Colonic mucosa (tissue), 4 donors: ENCODE measurements around the gene KDM4C. TPM values are rescaled to one million over a fixed set of nuclear protein-coding genes. Genes with fewer than 3 reads are reported as not detected.
"Not testable (repeated sequence)": the region's sequence is repeated elsewhere in the genome, so short reads cannot be mapped to it uniquely, and the experiment has no call there.

ENCODE experiments used
- DNase-seq: peaks from one replicate; pipeline ENCODE4 v3.0.0-alpha.2; 2020
- H3K27ac ChIP-seq: fragments of 200-600 bp; one replicate; pipeline ENCODE4 v1.8.0; 2021
- H3K27me3 ChIP-seq: fragments of 200-600 bp; one replicate; pipeline ENCODE4 v1.8.0; 2021
- H3K36me3 ChIP-seq: fragments of 200-600 bp; one replicate; pipeline ENCODE4 v1.8.0; 2021
- H3K4me1 ChIP-seq: fragments of 200-600 bp; one replicate; pipeline ENCODE4 v1.8.0; 2021; ENCODE audit warnings: mild to moderate bottlenecking
- H3K4me3 ChIP-seq: fragments of 200-600 bp; one replicate; pipeline ENCODE4 v1.8.0; 2021
- H3K9ac ChIP-seq, 2 donors: one replicate each; pipeline ENCODE4 v1.7.0; 2013; ENCODE audit warnings: control low read depth in 2 of 2, low read depth in 2 of 2, low read length in 2 of 2
- H3K9me3 ChIP-seq: fragments of 200-600 bp; one replicate; pipeline ENCODE4 v1.8.0; 2021
- intact Hi-C: fragments of 100-400 bp; cut with DNase I; formaldehyde crosslinking; loops from one replicate; pipeline ENCODE4 v1.14.1; 2022
- total RNA-seq, 2 donors: library from RNA; stranded (reverse); fragmentation: NEBNext Ultra II Directional in 1 of 2; extraction: Animal tissue kit (Norgen Biotek cat#: 25700) in 1 of 2; gene quantifications; one replicate each; pipeline ENCODE4 v1.2.1, GENCODE V29; 2021
- TF ChIP-seq, protein P1 (sequence below): fragments of 200-600 bp; IDR thresholded peaks from one replicate; pipeline ENCODE4 v1.8.0; 2022; ENCODE audit warnings: antibody characterized with exemption, mild to moderate bottlenecking
- donor health status: healthy.
- donor health status: DM: no; HTN: no; CAD: no.
- donor health status: DM: no; HTN: no; CAD: no.

KDM4C gene
- total RNA-seq, 2 donors from 2014 or later = 37.3 to 42.0 TPM

GRCh38 chr9:7174301-7174700 lies 416.5 kb downstream of the KDM4C start:
- intact Hi-C loops = no loop called here
- TF ChIP-seq, protein P1, sequence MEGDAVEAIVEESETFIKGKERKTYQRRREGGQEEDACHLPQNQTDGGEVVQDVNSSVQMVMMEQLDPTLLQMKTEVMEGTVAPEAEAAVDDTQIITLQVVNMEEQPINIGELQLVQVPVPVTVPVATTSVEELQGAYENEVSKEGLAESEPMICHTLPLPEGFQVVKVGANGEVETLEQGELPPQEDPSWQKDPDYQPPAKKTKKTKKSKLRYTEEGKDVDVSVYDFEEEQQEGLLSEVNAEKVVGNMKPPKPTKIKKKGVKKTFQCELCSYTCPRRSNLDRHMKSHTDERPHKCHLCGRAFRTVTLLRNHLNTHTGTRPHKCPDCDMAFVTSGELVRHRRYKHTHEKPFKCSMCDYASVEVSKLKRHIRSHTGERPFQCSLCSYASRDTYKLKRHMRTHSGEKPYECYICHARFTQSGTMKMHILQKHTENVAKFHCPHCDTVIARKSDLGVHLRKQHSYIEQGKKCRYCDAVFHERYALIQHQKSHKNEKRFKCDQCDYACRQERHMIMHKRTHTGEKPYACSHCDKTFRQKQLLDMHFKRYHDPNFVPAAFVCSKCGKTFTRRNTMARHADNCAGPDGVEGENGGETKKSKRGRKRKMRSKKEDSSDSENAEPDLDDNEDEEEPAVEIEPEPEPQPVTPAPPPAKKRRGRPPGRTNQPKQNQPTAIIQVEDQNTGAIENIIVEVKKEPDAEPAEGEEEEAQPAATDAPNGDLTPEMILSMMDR = no peak
- Histone ChIP-seq H3K27me3 (no peaks in the 10 kb centered on the region), H3K9ac (no peak overlapping the region), H3K27ac (no peak overlapping the region), H3K9me3 (no peaks in the 10 kb centered on the region), H3K4me3 (no peak overlapping the region), H3K4me1 (no peaks in the 10 kb centered on the region), H3K36me3 (peaks cover 5% of the 10 kb centered on the region)
- DNase-seq = no peak

- TF ChIP-seq, protein P1 = no peak
- Histone ChIP-seq H3K36me3 (peaks cover 2% of the 10 kb centered on the region), H3K27ac (no peak overlapping the region), H3K27me3 (no peaks in the 10 kb centered on the region), H3K9ac (no peak overlapping the region), H3K4me3 (no peak overlapping the region), H3K4me1 (no peaks in the 10 kb centered on the region), H3K9me3 (no peaks in the 10 kb centered on the region)
- DNase-seq = no peak
- intact Hi-C loops = no loop called here
These were observed 417.1 kb downstream of the KDM4C start for GRCh38 chr9:7174884-7175283.

DNA sequence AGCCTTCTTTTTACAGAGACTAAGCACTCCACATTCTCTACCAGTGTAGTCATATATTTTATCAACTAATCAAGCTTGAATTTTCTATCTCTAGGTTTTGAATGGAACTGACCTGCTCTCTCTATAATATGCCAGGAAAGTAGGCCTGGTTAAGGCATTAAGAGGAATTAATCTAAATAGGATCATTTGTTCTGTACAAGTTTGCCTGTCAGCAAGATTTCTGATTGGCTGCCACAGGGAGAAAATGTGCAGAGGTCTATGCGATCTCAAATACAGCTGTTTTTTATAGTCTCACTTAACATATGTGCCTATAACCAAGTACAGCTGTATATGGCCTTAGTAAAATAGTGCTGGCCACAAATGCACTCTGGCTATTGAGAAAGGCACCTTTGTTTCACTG lies 418.8 kb downstream of the KDM4C start:
- TF ChIP-seq, protein P1 = no peak
- no peak overlapping the region for H3K4me3 ChIP-seq
- intact Hi-C loops = no loop called here
- H3K27me3 ChIP-seq = no peaks in the 10 kb centered on the region
- DNase-seq = no peak
- no peaks in the 10 kb centered on the region for H3K36me3 ChIP-seq
- no peak overlapping the region for H3K9ac ChIP-seq
- H3K9me3 ChIP-seq = no peaks in the 10 kb centered on the region
- H3K27ac ChIP-seq = no peak overlapping the region
- no peaks in the 10 kb centered on the region for H3K4me1 ChIP-seq

DNA sequence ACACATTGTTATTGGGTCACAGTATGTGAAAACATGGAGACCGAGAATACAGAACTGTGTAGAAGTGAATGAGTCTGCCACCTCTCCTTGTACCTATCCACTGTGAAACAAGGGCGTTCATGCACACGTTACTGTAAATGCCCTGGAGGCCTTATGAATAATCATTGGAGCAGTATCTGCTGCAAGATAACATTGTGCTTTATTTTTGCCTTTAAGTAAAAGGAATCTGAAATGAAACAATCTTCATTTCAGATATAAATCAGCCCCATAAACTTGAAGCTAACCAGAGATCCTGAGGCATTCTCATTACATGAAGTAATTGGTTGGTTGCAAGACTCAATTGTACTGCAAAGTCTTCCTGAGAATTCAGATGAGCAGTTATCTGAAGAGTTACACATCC lies 419.6 kb downstream of the KDM4C start:
- no peak overlapping the region for H3K4me3 ChIP-seq
- H3K27me3 ChIP-seq = no peaks in the 10 kb centered on the region
- intact Hi-C loops = no loop called here
- H3K36me3 ChIP-seq = no peaks in the 10 kb centered on the region
- no peak overlapping the region for H3K27ac ChIP-seq
- TF ChIP-seq, protein P1 = no peak
- no peaks in the 10 kb centered on the region for H3K4me1 ChIP-seq
- no peak for DNase-seq
- H3K9ac ChIP-seq = no peak overlapping the region
- no peaks in the 10 kb centered on the region for H3K9me3 ChIP-seq

DNA sequence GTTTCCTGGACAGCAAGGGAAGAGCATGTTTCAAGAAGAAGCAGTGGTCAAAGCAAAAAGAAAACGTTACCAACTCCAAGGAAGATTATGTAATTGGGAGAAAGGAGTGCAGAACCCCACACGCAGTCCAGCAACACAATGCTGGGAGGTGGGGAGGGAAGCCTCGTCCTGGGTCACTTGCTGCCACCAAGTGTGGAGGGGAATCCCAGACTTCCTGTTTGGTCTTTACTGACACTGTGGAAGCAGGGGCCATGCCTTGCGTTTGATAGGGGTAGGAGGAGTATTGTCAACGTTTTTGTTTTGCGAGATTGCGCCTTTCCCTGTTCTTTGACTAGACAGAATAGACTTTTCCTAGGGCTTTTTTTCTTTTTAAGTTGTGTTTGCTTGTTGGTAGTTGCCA lies 421.0 kb downstream of the KDM4C start:
- TF ChIP-seq, protein P1 = no peak
- no peak overlapping the region for H3K27ac ChIP-seq
- intact Hi-C loops = no loop called here

DNA sequence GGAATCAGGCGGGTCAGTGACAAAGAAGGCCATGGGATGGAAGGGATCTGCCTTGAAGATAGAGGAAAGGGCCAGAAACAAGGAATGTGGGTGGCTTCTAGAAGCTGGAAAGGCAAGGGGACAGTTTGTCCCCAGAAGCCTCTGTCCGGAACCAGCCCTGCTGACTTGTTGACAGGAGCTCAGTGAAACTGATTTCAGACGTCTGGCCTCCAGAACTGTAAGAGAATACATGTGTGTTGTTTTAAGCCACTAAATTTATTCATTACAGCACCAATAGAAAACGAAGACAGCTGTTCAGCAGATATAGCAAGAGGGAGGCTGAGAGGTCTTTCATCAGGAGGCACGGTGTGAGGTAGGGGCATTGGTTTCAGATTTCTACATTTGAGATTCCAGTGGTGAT lies 422.5 kb downstream of the KDM4C start:
- no peak for DNase-seq
- intact Hi-C loops = loop anchor here (10.0 kb wide), 1 partner anchor 85 kb away; no protein-coding TSS in a partner anchor
- Histone ChIP-seq H3K9me3 (no peaks in the 10 kb centered on the region), H3K36me3 (no peaks in the 10 kb centered on the region), H3K4me3 (no peak overlapping the region), H3K27ac (no peak overlapping the region), H3K27me3 (no peaks in the 10 kb centered on the region), H3K9ac (no peak overlapping the region), H3K4me1 (no peaks in the 10 kb centered on the region)
- TF ChIP-seq, protein P1 = no peak

More for the DNA sequence above, 421.0 kb downstream of the KDM4C start:
- no peak overlapping the region for H3K4me3 ChIP-seq
- H3K9ac ChIP-seq = no peak overlapping the region
- no peaks in the 10 kb centered on the region for H3K9me3 ChIP-seq
- DNase-seq = no peak
- no peaks in the 10 kb centered on the region for H3K27me3 ChIP-seq
- no peaks in the 10 kb centered on the region for H3K36me3 ChIP-seq
- no peaks in the 10 kb centered on the region for H3K4me1 ChIP-seq

DNA sequence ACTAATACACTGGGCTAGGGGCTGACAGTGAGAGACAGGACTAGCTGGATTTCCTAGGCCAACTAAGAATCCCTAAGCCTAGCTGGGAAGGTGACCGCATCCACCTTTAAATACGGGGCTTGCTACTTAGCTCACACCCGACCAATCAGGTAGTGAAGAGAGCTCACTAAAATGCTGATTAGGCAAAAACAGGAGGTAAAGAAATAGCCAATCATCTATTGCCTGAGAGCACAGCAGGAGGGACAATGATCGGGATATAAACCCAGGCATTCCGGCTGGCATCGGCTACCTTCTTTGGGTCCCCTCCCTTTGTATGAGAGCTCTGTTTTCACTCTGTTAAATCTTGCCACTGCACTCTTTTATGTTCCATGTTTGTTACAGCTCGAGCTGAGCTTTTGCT lies 425.4 kb downstream of the KDM4C start:
- DNase-seq, H3K27ac ChIP-seq, H3K36me3 ChIP-seq, H3K27me3 ChIP-seq, H3K9me3 ChIP-seq, H3K9ac ChIP-seq, H3K4me3 ChIP-seq, H3K4me1 ChIP-seq: not testable (repeated sequence)
- intact Hi-C loops = loop anchor here (10.0 kb wide), 1 partner anchor 88 kb away; no protein-coding TSS in a partner anchor
